Inflammatory macrophage treated with lipopolysaccharide for 4 hours (primary cell): ENCODE data around the gene SLC26A8.

Experiments used
- DNase-seq: peaks from one replicate; pipeline ENCODE4 v3.0.0-alpha.2; 2020

Gene SLC26A8

DNA sequence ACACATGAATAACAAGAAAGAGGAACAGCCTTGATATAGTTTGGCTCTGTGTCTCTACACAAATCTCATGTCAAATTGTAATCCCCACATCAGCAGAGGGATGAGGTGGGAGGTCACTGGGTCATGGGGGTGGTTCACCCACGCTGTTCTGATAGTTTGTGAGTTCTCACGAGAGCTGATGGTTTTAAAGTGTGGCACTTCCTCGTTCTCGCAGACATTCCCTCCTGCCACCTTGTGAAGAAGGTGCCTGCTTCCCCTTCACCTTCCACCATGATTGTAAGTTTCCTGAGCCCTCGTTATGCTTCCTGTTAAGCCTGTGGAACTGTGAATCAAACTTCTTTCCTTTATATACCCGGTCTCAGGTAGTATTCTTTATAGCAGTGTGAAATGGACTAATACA lies 116.7 kb downstream of the SLC26A8 start:
- DNase-seq = no peak

DNA sequence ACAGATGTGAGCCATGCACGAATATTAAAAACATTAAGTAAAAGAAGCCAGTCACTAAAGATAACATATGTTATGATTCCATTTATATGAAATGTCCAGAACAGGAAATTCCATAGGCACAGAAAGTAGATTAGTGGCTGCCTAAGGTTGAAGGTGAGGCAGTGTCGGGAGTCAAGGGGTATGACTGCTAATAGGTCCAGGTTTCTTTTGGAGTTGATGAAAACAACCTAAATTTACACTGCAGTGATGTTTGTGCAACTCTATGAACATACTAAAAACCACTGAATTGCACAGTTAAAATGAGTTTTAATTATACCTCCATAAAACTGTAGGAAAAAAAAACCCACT lies 118.0 kb downstream of the SLC26A8 start:
- DNase-seq = no peak

DNA sequence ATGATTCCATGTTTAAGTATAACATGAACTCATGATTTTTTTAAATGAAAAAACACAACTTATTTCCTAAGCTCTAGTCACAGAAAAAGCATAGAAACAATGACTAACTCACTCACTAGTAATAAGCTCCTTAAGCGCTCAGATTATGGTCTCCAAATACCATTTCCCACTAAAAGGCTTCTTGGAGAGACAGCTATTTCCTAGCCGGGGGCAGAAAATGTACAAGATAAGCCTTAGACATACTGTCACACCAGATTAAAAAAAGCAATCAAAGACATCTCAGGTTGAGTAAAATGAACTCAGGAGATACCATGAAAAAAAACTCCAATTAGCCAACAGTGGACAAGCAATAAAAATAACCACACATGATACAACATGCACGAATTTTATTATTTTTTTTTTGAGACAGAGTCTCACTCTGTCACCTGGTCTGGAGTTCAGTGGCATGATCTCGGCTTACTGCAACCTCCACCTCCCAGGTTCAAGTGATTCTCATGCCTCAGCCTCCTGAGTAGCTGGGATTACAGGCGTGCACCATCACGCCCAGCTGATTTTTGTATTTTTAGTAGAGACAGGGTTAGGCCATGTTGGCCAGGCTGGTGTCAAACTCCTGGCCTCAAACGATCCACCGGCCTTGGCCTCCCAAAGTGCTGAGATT lies 118.5 kb downstream of the SLC26A8 start:
- no peak for DNase-seq

DNA sequence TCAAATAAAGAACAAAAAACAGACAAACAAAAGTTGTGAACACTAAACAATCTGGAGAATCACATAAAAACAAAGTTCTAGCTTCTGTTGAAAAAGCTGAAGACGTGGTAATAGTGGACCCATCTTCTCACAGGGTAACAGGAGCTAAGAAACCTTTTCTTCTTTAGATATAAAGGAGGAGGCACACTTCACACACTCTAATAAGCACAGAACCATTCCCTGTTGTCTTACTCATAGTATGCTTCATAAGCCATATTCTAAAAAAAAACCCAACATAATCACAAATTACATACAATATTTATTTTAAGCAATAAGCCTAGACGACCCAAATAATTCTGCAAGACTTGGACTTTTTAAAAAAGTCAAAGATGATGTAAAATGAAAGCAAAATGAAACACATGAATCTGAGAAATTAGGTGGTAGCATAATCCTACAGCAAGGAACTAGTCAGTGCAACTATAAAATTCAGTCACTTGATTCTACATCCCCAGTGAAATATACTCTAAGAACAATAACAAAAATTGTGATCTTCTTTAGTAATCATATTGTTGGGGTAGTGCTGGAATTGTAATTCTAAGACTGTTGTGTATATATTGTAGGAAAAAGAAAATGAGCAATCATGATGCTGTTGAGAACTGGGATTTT lies 119.2 kb downstream of the SLC26A8 start:
- peak; percentile 27 for DNase-seq

DNA sequence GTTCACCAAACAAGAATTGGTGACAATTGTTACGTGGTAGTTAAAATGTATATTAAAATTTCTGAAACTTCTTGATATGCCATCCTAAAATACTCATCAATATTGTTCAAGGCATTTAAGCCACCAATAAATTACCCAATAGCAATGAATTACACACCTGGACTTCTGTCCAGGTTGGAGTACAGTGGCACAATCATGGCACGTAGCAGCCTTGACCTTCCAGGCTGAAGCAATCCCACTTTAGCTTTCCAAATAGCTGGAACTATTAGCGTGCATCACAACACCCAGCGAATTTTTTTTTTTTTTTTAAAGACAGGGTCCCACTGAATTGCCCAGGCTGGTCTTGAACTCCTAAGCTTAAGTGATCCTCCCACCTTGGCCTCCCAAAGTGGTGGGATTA lies 120.8 kb downstream of the SLC26A8 start:
- DNase-seq = no peak

DNA sequence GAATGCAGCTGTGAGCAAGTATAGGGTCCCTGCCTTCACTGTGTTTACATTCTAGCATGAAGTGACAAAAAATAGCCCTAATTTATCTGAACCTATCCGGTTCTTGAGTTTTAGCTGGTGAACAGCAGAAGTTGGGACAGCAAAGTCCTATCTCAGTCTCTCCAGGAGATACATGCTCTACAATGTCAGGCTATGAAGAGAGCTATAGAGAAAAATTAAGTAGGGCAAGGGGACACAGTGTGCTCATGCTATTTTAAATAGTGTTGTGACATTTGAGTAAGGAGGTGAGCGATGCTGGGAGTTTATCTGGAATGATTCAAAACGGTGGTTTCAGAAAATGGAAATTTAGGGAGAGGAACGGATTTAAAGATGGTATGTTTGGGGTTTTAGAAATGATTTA lies 124.0 kb downstream of the SLC26A8 start:
- no peak for DNase-seq

DNA sequence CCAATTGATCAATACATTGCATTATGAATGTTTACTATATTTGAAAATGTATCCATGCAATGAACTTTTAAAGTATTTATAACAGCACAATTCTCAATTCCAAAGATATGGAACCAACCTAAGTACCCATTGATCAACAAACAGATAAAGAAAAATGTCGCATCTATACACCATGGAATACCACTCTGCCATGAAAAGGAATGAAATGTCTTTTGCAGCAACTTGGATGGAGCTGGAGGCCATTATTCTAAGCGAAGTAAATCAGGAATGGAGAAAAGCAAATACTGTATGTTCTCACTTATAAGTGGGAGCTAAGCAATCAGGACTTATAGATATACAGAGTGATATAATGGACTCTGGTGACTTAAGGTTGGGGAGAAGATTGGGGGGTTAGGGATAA lies 126.4 kb downstream of the SLC26A8 start:
- no peak for DNase-seq

DNA sequence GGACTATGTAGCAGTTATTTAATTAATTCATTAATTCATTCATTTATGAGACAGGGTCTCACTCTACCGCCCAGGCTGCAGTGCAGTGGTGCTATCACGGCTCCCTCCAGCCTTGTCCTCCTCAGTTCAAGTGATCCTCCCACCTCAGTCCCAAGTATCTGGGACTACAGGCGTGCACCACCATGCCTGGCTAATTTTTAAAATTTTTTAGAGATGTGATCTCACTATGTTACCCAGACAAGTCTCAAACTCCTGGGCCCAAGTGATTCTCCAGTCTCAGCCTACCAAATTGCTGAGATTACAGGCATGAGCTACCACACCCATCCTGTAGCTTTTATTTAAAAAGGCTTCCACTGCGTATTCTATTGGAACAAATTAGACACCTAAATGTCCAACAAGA lies 127.0 kb downstream of the SLC26A8 start:
- DNase-seq = no peak

DNA sequence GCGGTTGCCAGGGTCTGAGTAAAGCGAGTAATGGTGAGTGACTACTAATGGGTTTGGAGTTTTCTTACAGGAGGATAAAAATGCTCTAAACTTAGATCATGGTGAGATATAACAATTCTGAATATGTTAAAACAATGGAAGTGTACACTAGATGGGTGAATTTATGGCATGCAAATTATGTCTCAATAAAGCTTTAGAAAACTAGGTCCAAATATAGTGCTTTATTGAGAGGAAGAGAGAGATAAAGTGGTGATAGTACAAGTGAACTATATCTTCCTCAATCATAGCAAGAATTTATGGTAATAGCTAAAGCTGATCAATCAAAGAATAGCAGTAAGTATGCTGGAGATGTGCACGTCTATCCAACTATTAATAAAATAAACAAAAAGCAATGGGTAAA lies 127.4 kb downstream of the SLC26A8 start:
- no peak for DNase-seq

DNA sequence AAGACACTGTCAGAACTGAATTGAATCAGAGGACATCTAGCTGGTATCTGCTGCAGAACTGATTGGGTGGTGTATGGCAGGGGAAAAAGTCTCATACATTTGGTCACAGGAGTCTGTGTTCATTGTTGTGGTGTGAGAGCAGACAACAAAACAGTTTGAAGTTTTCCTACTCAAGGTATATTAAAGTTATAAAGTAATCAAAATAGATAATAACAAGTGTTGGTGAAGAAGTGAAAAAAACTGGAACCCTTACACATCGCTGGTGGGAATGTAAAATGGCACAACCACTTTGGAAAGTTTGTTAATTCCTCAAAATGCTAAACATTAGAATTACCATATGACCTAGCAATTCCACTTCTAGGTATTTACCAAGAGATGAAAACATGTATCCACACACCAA lies 128.2 kb downstream of the SLC26A8 start:
- DNase-seq = no peak

DNA sequence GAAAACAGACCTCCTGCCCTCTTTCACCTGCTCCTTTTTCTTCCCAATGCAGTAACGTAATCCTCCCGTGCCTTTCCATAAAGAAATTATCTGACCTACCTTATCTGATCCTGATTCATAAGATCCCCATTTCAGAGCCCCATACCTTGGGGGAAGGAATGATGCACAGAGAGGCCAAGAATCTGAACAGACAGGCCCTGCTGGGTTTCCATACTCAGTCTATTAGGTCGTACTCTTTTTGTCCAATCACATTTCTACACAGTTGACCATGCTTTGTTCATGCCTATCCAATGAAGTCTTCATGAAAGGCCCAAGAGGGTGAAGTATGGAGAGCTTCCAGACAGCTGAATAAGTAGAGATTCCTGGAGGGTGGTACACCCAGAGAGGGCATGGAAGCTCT lies 128.9 kb downstream of the SLC26A8 start:
- DNase-seq = no peak

DNA sequence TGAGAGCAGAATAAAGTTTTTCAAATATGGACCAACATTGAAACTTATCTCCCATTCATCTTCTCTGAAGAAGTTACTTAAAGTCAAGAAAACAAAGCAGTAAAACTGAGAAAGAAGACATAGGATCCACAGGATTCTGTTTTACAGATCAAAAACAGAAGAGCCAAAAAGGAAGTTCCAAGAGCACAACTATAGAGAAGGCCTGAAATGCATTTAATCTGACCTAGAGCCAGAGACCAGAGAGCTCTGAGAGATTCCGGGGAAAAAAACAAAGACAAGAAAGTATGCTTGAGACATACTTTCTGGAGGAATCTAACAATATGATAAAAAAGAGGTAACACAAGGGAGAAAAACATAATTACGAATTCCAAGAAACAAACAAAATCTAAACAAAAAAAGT lies 129.7 kb downstream of the SLC26A8 start:
- DNase-seq = no peak
